Peyer's patch (tissue), 4 donors: ENCODE measurements around the gene PPP2R2C. TPM values are rescaled to one million over a fixed set of nuclear protein-coding genes. Genes with fewer than 3 reads are reported as not detected.
A peak's percentile ranks its signal among the peaks of the same experiment; 100 is the strongest.

Experiments
- DNase-seq, 3 donors: peaks; one replicate each; pipeline ENCODE4 v3.0.0-alpha.2; 2017 to 2019
- H3K27ac ChIP-seq, 4 donors: fragments of 200-600 bp; sonication (generic); one replicate each; pipeline ENCODE4 v1.5.1; 2016 to 2019
- H3K27me3 ChIP-seq, 2 donors: fragments of 200-600 bp; sonication (generic); one replicate each; pipeline ENCODE4 v1.5.1; 2019
- H3K36me3 ChIP-seq, 3 donors: fragments of 200-600 bp; sonication (generic); one replicate each; pipeline ENCODE4 v1.5.1; 2016 to 2019
- H3K4me1 ChIP-seq, 4 donors: fragments of 200-600 bp; sonication (generic); one replicate each; pipeline ENCODE4 v1.5.1; 2016 to 2019
- H3K4me3 ChIP-seq, 4 donors: fragments of 200-600 bp; sonication (generic); 1 replicate in 3 of 4; 2 replicates in 1 of 4; pipeline ENCODE4 v1.5.1; 2016 to 2019; ENCODE audit warnings: mild to moderate bottlenecking in 1 of 4
- H3K9me3 ChIP-seq, 4 donors: fragments of 200-600 bp; sonication (generic); one replicate each; pipeline ENCODE4 v1.5.1; 2016 to 2019; ENCODE audit warnings: mild to moderate bottlenecking in 1 of 4
- CTCF ChIP-seq, 6 experiments: fragments of 450-650 bp in 4 of 6; fragments of 200-600 bp in 2 of 6; sonication (generic) in 1 of 6; IDR thresholded peaks; one replicate each; pipeline ENCODE4 v1.5.1; 2017 to 2019; ENCODE audit warnings: antibody characterized with exemption in 6 of 6, mild to moderate bottlenecking in 3 of 6, moderate library complexity in 1 of 6
- POLR2A ChIP-seq, 2 donors: fragments of 450-650 bp; IDR thresholded peaks; one replicate each; pipeline ENCODE4 v1.5.1; 2017; ENCODE audit warnings: antibody characterized with exemption in 2 of 2, mild to moderate bottlenecking in 2 of 2, moderate library complexity in 2 of 2
- total RNA-seq, 4 donors: library from RNA; depleted of rRNA; stranded (reverse); fragments of >200 nt; gene quantifications; one replicate each; pipeline ENCODE4 v1.1.0, GENCODE V29; 2016

Gene PPP2R2C
- total RNA-seq, 4 donors from 2014 or later = 0.27 to 4.1 TPM; not detected in 2

- TF ChIP-seq CTCF (IDR thresholded peaks at IDR 0.05) = no peak
- TF ChIP-seq POLR2A (IDR thresholded peaks at IDR 0.05) = no peak
- DNase-seq = peak in 1 of 3 donors; percentile 10
- H3K9me3 ChIP-seq = peaks cover 0 to 5% (median 0%) of the 10 kb centered on the region in 4 donors
- peaks cover 0 to 10% of the 10 kb centered on the region in 2 donors for H3K27me3 ChIP-seq
- no peak overlapping the region for H3K4me3 ChIP-seq
- no peak overlapping the region for H3K27ac ChIP-seq
- no peaks in the 10 kb centered on the region for H3K36me3 ChIP-seq
- H3K4me1 ChIP-seq = peaks cover 0 to 17% (median 0%) of the 10 kb centered on the region in 4 donors
Observed at GRCh38 chr4:6474705-6475457, 2.5 kb upstream of the PPP2R2C start.

GRCh38 chr4:6474053-6474568, 1.7 kb upstream of the PPP2R2C start:
- Histone ChIP-seq H3K9me3 (peaks cover 0 to 5% (median 0%) of the 10 kb centered on the region in 4 donors), H3K4me3 (no peak overlapping the region), H3K27me3 (peaks cover 0 to 10% of the 10 kb centered on the region in 2 donors), H3K27ac (no peak overlapping the region), H3K4me1 (peaks cover 0 to 18% (median 0%) of the 10 kb centered on the region in 4 donors), H3K36me3 (no peaks in the 10 kb centered on the region)
- peak in 1 of 3 donors; percentile 28 for DNase-seq
- TF ChIP-seq CTCF (IDR thresholded peaks at IDR 0.05) = no peak
- no peak for TF ChIP-seq POLR2A (IDR thresholded peaks at IDR 0.05)

- Histone ChIP-seq H3K36me3 (no peaks in the 10 kb centered on the region), H3K4me1 (peaks cover 0 to 18% (median 0%) of the 10 kb centered on the region in 4 donors), H3K27me3 (peaks cover 0 to 10% of the 10 kb centered on the region in 2 donors), H3K27ac (no peak overlapping the region), H3K9me3 (peaks cover 0 to 5% (median 0%) of the 10 kb centered on the region in 4 donors), H3K4me3 (no peak overlapping the region)
- peak in 1 of 3 donors; percentile 14 for DNase-seq
- TF ChIP-seq CTCF (IDR thresholded peaks at IDR 0.05) (no peak), POLR2A (IDR thresholded peaks at IDR 0.05) (no peak)
Observed at GRCh38 chr4:6473264-6474052, 1.0 kb upstream of the PPP2R2C start.

GRCh38 chr4:6472008-6472386, 417 bp downstream of the PPP2R2C start:
- H3K4me3 ChIP-seq = no peak overlapping the region
- H3K36me3 ChIP-seq = no peaks in the 10 kb centered on the region
- TF ChIP-seq POLR2A (IDR thresholded peaks at IDR 0.05) (no peak), CTCF (IDR thresholded peaks at IDR 0.05) (no peak)
- DNase-seq = peak in 1 of 3 donors; percentile 19
- H3K9me3 ChIP-seq = peaks cover 0 to 5% (median 0%) of the 10 kb centered on the region in 4 donors
- H3K4me1 ChIP-seq = peaks cover 0 to 18% (median 0%) of the 10 kb centered on the region in 4 donors
- H3K27ac ChIP-seq = no peak overlapping the region
- H3K27me3 ChIP-seq = peaks cover 0 to 10% of the 10 kb centered on the region in 2 donors

GRCh38 chr4:6471307-6472007, 957 bp downstream of the PPP2R2C start:
- TF ChIP-seq POLR2A (IDR thresholded peaks at IDR 0.05) = no peak
- no peak for TF ChIP-seq CTCF (IDR thresholded peaks at IDR 0.05)
- Histone ChIP-seq H3K4me1 (peaks cover 0 to 18% (median 0%) of the 10 kb centered on the region in 4 donors), H3K27me3 (peaks cover 0 to 10% of the 10 kb centered on the region in 2 donors), H3K27ac (no peak overlapping the region), H3K36me3 (no peaks in the 10 kb centered on the region), H3K9me3 (peaks cover 0 to 5% (median 0%) of the 10 kb centered on the region in 4 donors), H3K4me3 (peak overlapping the region in 3 of 4 donors; percentile 31 to 42 (median 37))
- peak in 1 of 3 donors; percentile 22 for DNase-seq
